ENCODE measurements around the gene ADAM22. TPM values are rescaled to one million over a fixed set of nuclear protein-coding genes. Genes with fewer than 3 reads are reported as not detected.

The ADAM22 gene
- total and polyA plus RNA-seq, 4 donors, result 0.04 to 0.61 (median 0.15) TPM

DNA sequence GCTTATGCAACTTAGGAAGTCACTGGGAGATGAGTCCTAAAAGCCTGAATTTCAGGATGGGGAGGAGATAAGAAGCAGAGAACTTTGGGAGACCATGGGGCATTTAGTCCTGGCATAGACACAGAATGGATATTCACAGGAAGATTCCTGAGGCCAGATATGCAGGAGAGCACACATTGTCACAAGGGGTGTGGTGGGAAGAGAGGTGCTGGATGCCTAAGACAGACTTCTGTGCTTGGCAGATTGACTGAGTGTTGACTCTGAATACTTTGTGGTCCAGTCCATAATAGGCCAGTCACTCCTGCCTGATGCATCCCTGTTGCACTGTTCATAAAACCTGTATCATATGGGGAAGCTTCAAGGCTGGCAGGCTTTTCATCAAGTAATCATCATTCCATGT is 267.3 kb downstream of the ADAM22 start:
- Histone ChIP-seq H3K9ac (ENCODE audit: low read depth in 1 of 2, low read length in 2 of 2) (no peak overlapping the region), H3K4me1 (ENCODE audit: control insufficient read depth in 4 of 4, insufficient read depth in 4 of 4, low read length in 3 of 4) (no peaks in the 10 kb centered on the region), H3K4me3 (ENCODE audit: low read depth in 1 of 3, low read length in 3 of 3) (no peak overlapping the region), H3K27ac (ENCODE audit: low read depth in 1 of 2, low read length in 2 of 2) (no peak overlapping the region), H3K9me3 (ENCODE audit: control insufficient read depth in 4 of 4, low read length in 3 of 4) (no peaks in the 10 kb centered on the region), H3K27me3 (ENCODE audit: control insufficient read depth in 4 of 4, insufficient read depth in 4 of 4, low read length in 3 of 4) (no peaks in the 10 kb centered on the region), H3K36me3 (ENCODE audit: control insufficient read depth in 4 of 4, insufficient read depth in 3 of 4, low read depth in 1 of 4, low read length in 3 of 4) (peaks cover 1 to 24% (median 19%) of the 10 kb centered on the region in 4 donors)
- no peak for DNase-seq (ENCODE audit: low spot score)
- no peak for TF ChIP-seq TAF1 (conservative IDR thresholded peaks at IDR 0.05)
- no peak for TF ChIP-seq FOXA2 (IDR thresholded peaks at IDR 0.05)
- TF ChIP-seq NR2F2 (IDR thresholded peaks at IDR 0.05), result no peak
- TF ChIP-seq SP1 (IDR thresholded peaks at IDR 0.05), result no peak
- TF ChIP-seq, protein P1, sequence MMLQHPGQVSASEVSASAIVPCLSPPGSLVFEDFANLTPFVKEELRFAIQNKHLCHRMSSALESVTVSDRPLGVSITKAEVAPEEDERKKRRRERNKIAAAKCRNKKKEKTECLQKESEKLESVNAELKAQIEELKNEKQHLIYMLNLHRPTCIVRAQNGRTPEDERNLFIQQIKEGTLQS (IDR thresholded peaks at IDR 0.05), result no peak
- no peak for TF ChIP-seq HNF4A (conservative IDR thresholded peaks at IDR 0.05)
- TF ChIP-seq MAX (IDR thresholded peaks at IDR 0.05), result no peak

GRCh38 chr7:88202278-88202677 is 268.2 kb downstream of the ADAM22 start:
- Histone ChIP-seq H3K4me3 (ENCODE audit: low read depth in 1 of 3, low read length in 3 of 3) (no peak overlapping the region), H3K27me3 (ENCODE audit: control insufficient read depth in 4 of 4, insufficient read depth in 4 of 4, low read length in 3 of 4) (no peaks in the 10 kb centered on the region), H3K4me1 (ENCODE audit: control insufficient read depth in 4 of 4, insufficient read depth in 4 of 4, low read length in 3 of 4) (no peaks in the 10 kb centered on the region), H3K27ac (ENCODE audit: low read depth in 1 of 2, low read length in 2 of 2) (no peak overlapping the region), H3K9ac (ENCODE audit: low read depth in 1 of 2, low read length in 2 of 2) (no peak overlapping the region), H3K36me3 (ENCODE audit: control insufficient read depth in 4 of 4, insufficient read depth in 3 of 4, low read depth in 1 of 4, low read length in 3 of 4) (peaks cover 1 to 30% (median 24%) of the 10 kb centered on the region in 4 donors), H3K9me3 (ENCODE audit: control insufficient read depth in 4 of 4, low read length in 3 of 4) (no peaks in the 10 kb centered on the region)
- DNase-seq (ENCODE audit: low spot score), result no peak
- TF ChIP-seq, protein P2, sequence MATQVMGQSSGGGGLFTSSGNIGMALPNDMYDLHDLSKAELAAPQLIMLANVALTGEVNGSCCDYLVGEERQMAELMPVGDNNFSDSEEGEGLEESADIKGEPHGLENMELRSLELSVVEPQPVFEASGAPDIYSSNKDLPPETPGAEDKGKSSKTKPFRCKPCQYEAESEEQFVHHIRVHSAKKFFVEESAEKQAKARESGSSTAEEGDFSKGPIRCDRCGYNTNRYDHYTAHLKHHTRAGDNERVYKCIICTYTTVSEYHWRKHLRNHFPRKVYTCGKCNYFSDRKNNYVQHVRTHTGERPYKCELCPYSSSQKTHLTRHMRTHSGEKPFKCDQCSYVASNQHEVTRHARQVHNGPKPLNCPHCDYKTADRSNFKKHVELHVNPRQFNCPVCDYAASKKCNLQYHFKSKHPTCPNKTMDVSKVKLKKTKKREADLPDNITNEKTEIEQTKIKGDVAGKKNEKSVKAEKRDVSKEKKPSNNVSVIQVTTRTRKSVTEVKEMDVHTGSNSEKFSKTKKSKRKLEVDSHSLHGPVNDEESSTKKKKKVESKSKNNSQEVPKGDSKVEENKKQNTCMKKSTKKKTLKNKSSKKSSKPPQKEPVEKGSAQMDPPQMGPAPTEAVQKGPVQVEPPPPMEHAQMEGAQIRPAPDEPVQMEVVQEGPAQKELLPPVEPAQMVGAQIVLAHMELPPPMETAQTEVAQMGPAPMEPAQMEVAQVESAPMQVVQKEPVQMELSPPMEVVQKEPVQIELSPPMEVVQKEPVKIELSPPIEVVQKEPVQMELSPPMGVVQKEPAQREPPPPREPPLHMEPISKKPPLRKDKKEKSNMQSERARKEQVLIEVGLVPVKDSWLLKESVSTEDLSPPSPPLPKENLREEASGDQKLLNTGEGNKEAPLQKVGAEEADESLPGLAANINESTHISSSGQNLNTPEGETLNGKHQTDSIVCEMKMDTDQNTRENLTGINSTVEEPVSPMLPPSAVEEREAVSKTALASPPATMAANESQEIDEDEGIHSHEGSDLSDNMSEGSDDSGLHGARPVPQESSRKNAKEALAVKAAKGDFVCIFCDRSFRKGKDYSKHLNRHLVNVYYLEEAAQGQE (IDR thresholded peaks at IDR 0.05), result no peak
- TF ChIP-seq, protein P3, sequence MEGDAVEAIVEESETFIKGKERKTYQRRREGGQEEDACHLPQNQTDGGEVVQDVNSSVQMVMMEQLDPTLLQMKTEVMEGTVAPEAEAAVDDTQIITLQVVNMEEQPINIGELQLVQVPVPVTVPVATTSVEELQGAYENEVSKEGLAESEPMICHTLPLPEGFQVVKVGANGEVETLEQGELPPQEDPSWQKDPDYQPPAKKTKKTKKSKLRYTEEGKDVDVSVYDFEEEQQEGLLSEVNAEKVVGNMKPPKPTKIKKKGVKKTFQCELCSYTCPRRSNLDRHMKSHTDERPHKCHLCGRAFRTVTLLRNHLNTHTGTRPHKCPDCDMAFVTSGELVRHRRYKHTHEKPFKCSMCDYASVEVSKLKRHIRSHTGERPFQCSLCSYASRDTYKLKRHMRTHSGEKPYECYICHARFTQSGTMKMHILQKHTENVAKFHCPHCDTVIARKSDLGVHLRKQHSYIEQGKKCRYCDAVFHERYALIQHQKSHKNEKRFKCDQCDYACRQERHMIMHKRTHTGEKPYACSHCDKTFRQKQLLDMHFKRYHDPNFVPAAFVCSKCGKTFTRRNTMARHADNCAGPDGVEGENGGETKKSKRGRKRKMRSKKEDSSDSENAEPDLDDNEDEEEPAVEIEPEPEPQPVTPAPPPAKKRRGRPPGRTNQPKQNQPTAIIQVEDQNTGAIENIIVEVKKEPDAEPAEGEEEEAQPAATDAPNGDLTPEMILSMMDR (IDR thresholded peaks at IDR 0.05; ENCODE audit: low read depth, low read length, missing input control), result no peak
- TF ChIP-seq JUND (IDR thresholded peaks at IDR 0.05), result no peak
- TF ChIP-seq ZBTB33 (IDR thresholded peaks at IDR 0.05), result no peak
- no peak for TF ChIP-seq FOXA1 (IDR thresholded peaks at IDR 0.05)
- no peak for TF ChIP-seq MAX (IDR thresholded peaks at IDR 0.05)
- TF ChIP-seq SP1 (IDR thresholded peaks at IDR 0.05), result no peak
- WGBS, result 84% methylated on average over 5 of the region's 5 CpGs

Measured in liver (tissue), 9 donors.